Measurements from ENCODE around the gene VAC14. TPM values are rescaled to one million over a fixed set of nuclear protein-coding genes. Genes with fewer than 3 reads are reported as not detected.

VAC14 gene
- polyA plus RNA-seq, 1 donor from 2014 or later: 8.6 TPM

- no peak overlapping the region for H3K4me2 ChIP-seq (ENCODE audit: low read length)
- H3K36me3 ChIP-seq (ENCODE audit: insufficient read depth, low read length): no peaks in the 10 kb centered on the region
- H3K79me2 ChIP-seq (replicated peaks; ENCODE audit: insufficient read depth, low read length): no peaks in the 10 kb centered on the region
- no peaks in the 10 kb centered on the region for H3F3A ChIP-seq (ENCODE audit: insufficient read depth, low read length, poor library complexity, severe bottlenecking)
- no peaks in the 10 kb centered on the region for H3K9me2 ChIP-seq (ENCODE audit: insufficient read depth, low read length)
- H3K9ac ChIP-seq (ENCODE audit: low read length): no peak overlapping the region
- H3K9me3 ChIP-seq (ENCODE audit: low read length): no peaks in the 10 kb centered on the region
- TF ChIP-seq, protein P1, sequence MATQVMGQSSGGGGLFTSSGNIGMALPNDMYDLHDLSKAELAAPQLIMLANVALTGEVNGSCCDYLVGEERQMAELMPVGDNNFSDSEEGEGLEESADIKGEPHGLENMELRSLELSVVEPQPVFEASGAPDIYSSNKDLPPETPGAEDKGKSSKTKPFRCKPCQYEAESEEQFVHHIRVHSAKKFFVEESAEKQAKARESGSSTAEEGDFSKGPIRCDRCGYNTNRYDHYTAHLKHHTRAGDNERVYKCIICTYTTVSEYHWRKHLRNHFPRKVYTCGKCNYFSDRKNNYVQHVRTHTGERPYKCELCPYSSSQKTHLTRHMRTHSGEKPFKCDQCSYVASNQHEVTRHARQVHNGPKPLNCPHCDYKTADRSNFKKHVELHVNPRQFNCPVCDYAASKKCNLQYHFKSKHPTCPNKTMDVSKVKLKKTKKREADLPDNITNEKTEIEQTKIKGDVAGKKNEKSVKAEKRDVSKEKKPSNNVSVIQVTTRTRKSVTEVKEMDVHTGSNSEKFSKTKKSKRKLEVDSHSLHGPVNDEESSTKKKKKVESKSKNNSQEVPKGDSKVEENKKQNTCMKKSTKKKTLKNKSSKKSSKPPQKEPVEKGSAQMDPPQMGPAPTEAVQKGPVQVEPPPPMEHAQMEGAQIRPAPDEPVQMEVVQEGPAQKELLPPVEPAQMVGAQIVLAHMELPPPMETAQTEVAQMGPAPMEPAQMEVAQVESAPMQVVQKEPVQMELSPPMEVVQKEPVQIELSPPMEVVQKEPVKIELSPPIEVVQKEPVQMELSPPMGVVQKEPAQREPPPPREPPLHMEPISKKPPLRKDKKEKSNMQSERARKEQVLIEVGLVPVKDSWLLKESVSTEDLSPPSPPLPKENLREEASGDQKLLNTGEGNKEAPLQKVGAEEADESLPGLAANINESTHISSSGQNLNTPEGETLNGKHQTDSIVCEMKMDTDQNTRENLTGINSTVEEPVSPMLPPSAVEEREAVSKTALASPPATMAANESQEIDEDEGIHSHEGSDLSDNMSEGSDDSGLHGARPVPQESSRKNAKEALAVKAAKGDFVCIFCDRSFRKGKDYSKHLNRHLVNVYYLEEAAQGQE (IDR thresholded peaks at IDR 0.05; ENCODE audit: borderline replicate concordance): no peak
- TF ChIP-seq MXI1 (conservative IDR thresholded peaks at IDR 0.05; ENCODE audit: poor library complexity, severe bottlenecking) (no peak), SMC3 (conservative IDR thresholded peaks at IDR 0.05; ENCODE audit: poor library complexity) (no peak), POLR2AphosphoS5 (IDR thresholded peaks at IDR 0.05) (no peak), RAD21 (conservative IDR thresholded peaks at IDR 0.05) (no peak), TAF1 (IDR thresholded peaks at IDR 0.05; ENCODE audit: low read depth) (no peak), EZH2 (IDR thresholded peaks at IDR 0.05; ENCODE audit: borderline replicate concordance, insufficient read depth, low read length, poor library complexity, severe bottlenecking) (no peak), EP300 (conservative IDR thresholded peaks at IDR 0.05; ENCODE audit: poor library complexity, severe bottlenecking) (no peak)
- TF ChIP-seq, protein P2, sequence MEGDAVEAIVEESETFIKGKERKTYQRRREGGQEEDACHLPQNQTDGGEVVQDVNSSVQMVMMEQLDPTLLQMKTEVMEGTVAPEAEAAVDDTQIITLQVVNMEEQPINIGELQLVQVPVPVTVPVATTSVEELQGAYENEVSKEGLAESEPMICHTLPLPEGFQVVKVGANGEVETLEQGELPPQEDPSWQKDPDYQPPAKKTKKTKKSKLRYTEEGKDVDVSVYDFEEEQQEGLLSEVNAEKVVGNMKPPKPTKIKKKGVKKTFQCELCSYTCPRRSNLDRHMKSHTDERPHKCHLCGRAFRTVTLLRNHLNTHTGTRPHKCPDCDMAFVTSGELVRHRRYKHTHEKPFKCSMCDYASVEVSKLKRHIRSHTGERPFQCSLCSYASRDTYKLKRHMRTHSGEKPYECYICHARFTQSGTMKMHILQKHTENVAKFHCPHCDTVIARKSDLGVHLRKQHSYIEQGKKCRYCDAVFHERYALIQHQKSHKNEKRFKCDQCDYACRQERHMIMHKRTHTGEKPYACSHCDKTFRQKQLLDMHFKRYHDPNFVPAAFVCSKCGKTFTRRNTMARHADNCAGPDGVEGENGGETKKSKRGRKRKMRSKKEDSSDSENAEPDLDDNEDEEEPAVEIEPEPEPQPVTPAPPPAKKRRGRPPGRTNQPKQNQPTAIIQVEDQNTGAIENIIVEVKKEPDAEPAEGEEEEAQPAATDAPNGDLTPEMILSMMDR (IDR thresholded peaks at IDR 0.05; ENCODE audit: poor library complexity, severe bottlenecking): no peak
- no peak overlapping the region for H3K27ac ChIP-seq (ENCODE audit: low read length)
- H2AFZ ChIP-seq (ENCODE audit: low read depth, low read length): no peak overlapping the region
- no peak overlapping the region for H3K4me3 ChIP-seq (ENCODE audit: low read length)
- no peaks in the 10 kb centered on the region for H4K20me1 ChIP-seq (ENCODE audit: insufficient read depth)
- H3K27me3 ChIP-seq (ENCODE audit: insufficient read depth, low read depth, low read length): no peaks in the 10 kb centered on the region
Measured at GRCh38 chr16:70723740-70724145, 77.2 kb downstream of the VAC14 start.

- Histone ChIP-seq H3K36me3 (ENCODE audit: insufficient read depth, low read length) (no peaks in the 10 kb centered on the region), H3K79me2 (replicated peaks; ENCODE audit: insufficient read depth, low read length) (no peaks in the 10 kb centered on the region), H3K4me3 (ENCODE audit: low read length) (no peak overlapping the region), H3K9ac (ENCODE audit: low read length) (no peak overlapping the region), H3K4me2 (ENCODE audit: low read length) (no peak overlapping the region), H2AFZ (ENCODE audit: low read depth, low read length) (no peak overlapping the region), H4K20me1 (ENCODE audit: insufficient read depth) (no peaks in the 10 kb centered on the region), H3F3A (ENCODE audit: insufficient read depth, low read length, poor library complexity, severe bottlenecking) (no peaks in the 10 kb centered on the region), H3K27me3 (ENCODE audit: insufficient read depth, low read depth, low read length) (no peaks in the 10 kb centered on the region), H3K9me3 (ENCODE audit: low read length) (no peaks in the 10 kb centered on the region), H3K9me2 (ENCODE audit: insufficient read depth, low read length) (no peaks in the 10 kb centered on the region), H3K27ac (ENCODE audit: low read length) (no peak overlapping the region)
- no peak for TF ChIP-seq RAD21 (conservative IDR thresholded peaks at IDR 0.05)
- TF ChIP-seq, protein P1 (IDR thresholded peaks at IDR 0.05; ENCODE audit: borderline replicate concordance): no peak
- no peak for TF ChIP-seq EP300 (conservative IDR thresholded peaks at IDR 0.05; ENCODE audit: poor library complexity, severe bottlenecking)
Measured at GRCh38 chr16:70721202-70721963, 79.6 kb downstream of the VAC14 start.
